Measurements from ENCODE around the gene LBR.

LBR gene

DNA sequence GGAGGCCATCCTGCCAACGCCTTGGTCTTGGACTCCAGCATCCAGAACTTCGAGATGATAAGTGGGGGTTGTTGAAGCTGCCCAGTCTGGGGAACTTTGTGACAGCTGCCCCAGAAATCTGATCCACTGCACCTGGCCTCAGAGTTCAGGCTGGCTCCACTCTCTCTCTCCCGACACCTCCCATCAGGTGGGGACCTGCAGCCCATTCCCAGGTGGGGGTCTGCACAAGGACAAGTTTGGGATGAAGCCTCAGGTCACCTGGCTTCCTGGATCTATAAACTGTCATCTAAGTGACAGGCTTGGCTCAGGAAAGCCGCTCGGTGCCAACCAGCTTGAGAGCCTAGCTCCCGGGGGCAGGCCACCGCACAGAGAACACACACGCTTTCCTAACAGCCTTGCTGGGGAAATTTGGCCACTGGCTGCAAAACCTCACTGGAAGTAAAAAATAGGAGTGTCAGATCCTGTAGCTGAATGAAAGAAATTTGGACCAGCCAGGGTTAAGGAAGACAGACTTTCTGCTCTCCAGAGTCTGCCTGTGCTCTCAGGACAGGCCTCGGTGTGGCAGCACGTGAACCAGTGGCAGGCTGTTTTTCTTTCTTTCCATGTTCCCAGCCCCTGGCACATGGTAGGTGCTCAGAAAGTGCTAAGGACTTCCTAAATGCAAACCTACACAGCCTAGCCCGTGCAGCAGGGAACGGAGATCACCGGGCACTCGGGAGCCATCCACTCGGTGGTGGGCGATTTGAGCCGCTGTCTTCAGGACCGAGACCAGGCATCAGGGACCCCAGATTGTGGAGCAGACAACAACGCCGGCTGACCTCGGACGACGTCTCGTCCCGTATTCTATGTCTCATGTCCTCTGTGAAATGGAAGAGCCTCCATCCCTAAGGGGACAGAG, 42.6 kb upstream of the LBR start:
- Histone ChIP-seq H3K36me3 (ENCODE audit: insufficient read depth, low read length) (no peaks in the 10 kb centered on the region), H3K4me3 (ENCODE audit: low read length) (no peak overlapping the region), H3K4me1 (ENCODE audit: control insufficient read depth, insufficient read depth, low read length) (peaks cover 7% of the 10 kb centered on the region), H3K4me2 (ENCODE audit: low read length) (no peak overlapping the region), H3K9ac (ENCODE audit: low read depth, low read length) (no peak overlapping the region), H3K9me3 (replicated peaks; ENCODE audit: low read length) (no peaks in the 10 kb centered on the region), H3K27me3 (ENCODE audit: control insufficient read depth, insufficient read depth, low read length) (peaks cover 16% of the 10 kb centered on the region)

DNA sequence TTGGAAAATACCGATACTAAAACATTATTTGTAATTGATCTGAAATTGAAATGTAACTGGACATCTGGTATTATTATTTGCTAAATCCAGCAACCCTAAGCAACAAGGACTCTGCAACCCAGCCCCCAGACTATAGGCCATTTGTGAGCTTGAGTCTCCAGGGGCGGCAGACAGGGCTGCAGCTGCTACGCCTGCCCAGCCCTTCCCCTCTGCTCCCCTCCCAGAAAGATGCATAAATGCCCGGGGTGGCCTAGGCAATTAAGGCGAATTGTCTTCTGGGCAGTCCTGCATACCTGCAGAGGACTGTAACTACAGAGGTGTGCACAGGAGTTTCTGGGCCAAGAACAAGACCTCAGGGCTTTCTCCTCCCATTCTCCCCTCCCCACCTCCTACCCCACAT, 41.2 kb upstream of the LBR start:
- Histone ChIP-seq H3K9me3 (replicated peaks; ENCODE audit: low read length) (no peaks in the 10 kb centered on the region), H3K4me1 (ENCODE audit: control insufficient read depth, insufficient read depth, low read length) (no peaks in the 10 kb centered on the region), H3K36me3 (ENCODE audit: insufficient read depth, low read length) (no peaks in the 10 kb centered on the region), H3K4me3 (ENCODE audit: low read length) (no peak overlapping the region), H3K9ac (ENCODE audit: low read depth, low read length) (no peak overlapping the region), H3K4me2 (ENCODE audit: low read length) (no peak overlapping the region), H3K27me3 (ENCODE audit: control insufficient read depth, insufficient read depth, low read length) (peaks cover 18% of the 10 kb centered on the region)

DNA sequence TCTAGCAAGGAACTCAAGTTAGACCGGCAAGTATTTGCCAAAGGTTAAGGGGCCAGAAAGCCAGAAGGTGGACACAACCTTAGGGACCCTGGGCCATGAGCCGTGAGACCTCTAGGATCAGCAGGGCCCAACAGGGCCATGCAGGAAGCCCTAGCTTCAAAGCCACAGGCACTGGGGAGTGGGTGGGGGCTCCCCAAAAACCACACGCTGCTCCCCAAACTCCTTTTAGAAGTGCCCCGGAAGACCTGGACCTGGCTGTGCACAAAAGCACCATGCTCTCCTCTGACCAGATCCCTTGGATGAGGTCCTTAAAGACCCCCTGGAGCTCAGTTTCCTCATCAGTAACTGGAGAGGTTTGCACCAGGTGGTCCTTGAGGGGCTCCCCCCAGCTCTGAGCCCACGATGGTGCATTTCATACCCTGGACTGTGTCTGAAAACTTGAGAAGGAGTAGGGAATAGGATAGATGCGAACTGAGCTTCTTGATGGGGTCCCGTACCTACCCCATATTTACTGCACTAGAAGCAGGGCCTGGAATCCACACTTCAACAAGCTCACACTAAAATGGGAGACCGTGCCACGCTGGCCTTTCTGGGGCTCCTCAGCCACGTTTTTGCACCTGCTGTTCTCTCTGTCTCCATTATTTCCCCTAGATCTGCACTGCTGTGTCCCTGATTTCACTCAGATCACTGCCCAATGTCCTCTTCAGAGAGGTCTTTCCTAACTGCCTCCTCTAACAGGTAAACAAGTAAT, 40.6 kb upstream of the LBR start:
- no peaks in the 10 kb centered on the region for H3K9me3 ChIP-seq (replicated peaks; ENCODE audit: low read length)
- peaks cover 20% of the 10 kb centered on the region for H3K27me3 ChIP-seq (ENCODE audit: control insufficient read depth, insufficient read depth, low read length)
- no peak overlapping the region for H3K4me3 ChIP-seq (ENCODE audit: low read length)
- H3K4me2 ChIP-seq (ENCODE audit: low read length) = no peak overlapping the region
- no peaks in the 10 kb centered on the region for H3K4me1 ChIP-seq (ENCODE audit: control insufficient read depth, insufficient read depth, low read length)
- H3K36me3 ChIP-seq (ENCODE audit: insufficient read depth, low read length) = no peaks in the 10 kb centered on the region
- no peak overlapping the region for H3K9ac ChIP-seq (ENCODE audit: low read depth, low read length)

DNA sequence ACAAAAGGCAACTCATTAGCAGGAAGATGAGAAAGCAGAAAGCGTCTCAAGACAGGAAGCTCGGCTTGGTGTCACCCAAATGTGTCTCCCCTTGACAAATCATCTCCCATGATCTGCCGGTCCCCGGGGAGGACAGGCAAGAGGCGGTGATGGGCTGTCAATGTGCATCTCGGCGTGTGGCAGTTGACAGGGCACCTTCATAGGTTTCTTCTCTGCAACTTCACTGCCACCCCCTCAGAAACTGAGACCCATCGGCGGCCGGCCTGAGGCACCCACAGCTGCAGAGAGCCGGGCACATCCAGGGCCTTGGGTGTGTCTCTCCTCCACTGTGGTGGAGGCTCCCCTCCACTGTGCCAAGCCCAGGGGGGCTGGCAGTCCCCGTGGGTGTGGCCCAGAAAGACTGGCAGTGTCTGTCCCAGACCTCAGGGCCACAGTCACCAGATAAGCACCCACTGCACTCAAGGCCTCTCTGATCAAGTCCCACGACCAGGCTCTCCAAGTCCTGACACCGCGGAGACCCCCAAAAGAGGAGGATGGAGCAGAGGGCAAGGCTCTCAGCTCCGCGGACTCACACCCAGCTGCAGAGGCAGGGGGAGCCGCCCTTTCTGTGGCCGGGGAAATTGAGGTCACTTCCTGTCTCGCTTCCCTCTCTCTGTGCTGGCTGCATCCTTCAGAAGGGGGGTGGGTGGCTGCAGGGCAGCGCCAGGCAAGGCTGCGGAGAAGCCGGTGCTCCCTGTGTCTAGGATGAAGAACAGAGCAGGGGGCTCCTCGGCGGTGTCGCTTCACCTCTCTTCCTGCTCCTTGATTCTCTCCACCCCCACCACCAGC, 39.6 kb upstream of the LBR start:
- Histone ChIP-seq H3K4me3 (ENCODE audit: low read length) (no peak overlapping the region), H3K9ac (ENCODE audit: low read depth, low read length) (no peak overlapping the region), H3K9me3 (replicated peaks; ENCODE audit: low read length) (no peaks in the 10 kb centered on the region), H3K36me3 (ENCODE audit: insufficient read depth, low read length) (no peaks in the 10 kb centered on the region), H3K4me1 (ENCODE audit: control insufficient read depth, insufficient read depth, low read length) (no peaks in the 10 kb centered on the region), H3K4me2 (ENCODE audit: low read length) (no peak overlapping the region), H3K27me3 (ENCODE audit: control insufficient read depth, insufficient read depth, low read length) (peaks cover 27% of the 10 kb centered on the region)

DNA sequence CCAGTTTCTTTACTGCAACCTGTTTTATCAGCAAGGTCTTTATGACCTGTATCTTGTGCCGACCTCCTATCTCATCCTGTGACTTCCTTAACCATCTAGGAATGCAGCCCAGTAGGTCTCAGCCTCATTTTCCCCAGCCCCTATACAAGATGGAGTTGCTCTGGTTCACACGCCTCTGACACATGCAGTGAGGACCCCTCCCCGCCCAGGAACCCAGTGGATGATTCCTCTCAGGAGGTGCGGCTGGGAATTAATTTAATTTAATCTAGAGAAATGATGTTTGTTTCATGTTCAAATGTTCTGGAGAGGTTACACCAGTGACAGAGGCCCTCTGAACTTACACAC, 39.0 kb upstream of the LBR start:
- H3K27me3 ChIP-seq (ENCODE audit: control insufficient read depth, insufficient read depth, low read length) = peaks cover 33% of the 10 kb centered on the region
- no peak overlapping the region for H3K9ac ChIP-seq (ENCODE audit: low read depth, low read length)
- peaks cover 2% of the 10 kb centered on the region for H3K4me1 ChIP-seq (ENCODE audit: control insufficient read depth, insufficient read depth, low read length)
- H3K4me2 ChIP-seq (ENCODE audit: low read length) = no peak overlapping the region
- no peaks in the 10 kb centered on the region for H3K36me3 ChIP-seq (ENCODE audit: insufficient read depth, low read length)
- H3K4me3 ChIP-seq (ENCODE audit: low read length) = no peak overlapping the region
- no peaks in the 10 kb centered on the region for H3K9me3 ChIP-seq (replicated peaks; ENCODE audit: low read length)

DNA sequence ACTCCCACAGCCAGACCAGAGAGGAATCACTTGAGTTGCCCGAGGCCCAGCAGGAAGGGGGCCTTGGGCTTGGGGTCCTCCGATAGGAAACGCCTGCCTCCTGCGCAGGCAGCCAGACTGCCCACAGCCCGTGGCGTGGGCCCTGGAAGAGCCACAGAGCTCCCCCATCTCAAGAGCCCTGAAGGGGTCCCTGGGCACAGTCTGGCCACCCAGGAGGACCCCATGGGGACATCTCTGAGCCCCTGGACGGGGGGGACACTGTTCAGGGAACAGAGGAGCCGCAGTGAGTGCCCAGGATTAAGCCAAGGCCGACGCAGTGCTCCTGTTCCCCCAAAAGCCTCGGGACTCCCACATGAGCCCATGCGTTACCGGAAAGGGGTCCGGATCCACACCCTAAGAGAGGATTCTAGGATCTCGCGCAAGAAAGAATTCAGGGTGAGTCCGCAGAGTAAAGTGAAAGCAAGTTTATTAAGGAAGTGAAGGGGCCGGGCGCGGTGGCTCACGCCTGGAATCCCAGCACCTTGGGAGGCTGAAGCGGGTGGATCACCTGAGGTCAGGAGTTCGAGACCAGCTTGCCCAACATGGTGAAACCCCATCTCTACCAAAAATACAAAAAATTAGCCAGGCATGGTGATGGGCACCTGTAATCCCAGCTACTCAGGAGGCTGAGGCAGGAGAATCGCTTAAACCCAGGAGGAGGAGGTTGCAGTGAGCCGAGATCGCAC, 38.1 kb upstream of the LBR start:
- Histone ChIP-seq H3K4me3 (ENCODE audit: low read length) (no peak overlapping the region), H3K36me3 (ENCODE audit: insufficient read depth, low read length) (no peaks in the 10 kb centered on the region), H3K4me2 (ENCODE audit: low read length) (no peak overlapping the region), H3K9ac (ENCODE audit: low read depth, low read length) (no peak overlapping the region), H3K27me3 (ENCODE audit: control insufficient read depth, insufficient read depth, low read length) (peaks cover 32% of the 10 kb centered on the region), H3K4me1 (ENCODE audit: control insufficient read depth, insufficient read depth, low read length) (peaks cover 10% of the 10 kb centered on the region), H3K9me3 (replicated peaks; ENCODE audit: low read length) (no peaks in the 10 kb centered on the region)

DNA sequence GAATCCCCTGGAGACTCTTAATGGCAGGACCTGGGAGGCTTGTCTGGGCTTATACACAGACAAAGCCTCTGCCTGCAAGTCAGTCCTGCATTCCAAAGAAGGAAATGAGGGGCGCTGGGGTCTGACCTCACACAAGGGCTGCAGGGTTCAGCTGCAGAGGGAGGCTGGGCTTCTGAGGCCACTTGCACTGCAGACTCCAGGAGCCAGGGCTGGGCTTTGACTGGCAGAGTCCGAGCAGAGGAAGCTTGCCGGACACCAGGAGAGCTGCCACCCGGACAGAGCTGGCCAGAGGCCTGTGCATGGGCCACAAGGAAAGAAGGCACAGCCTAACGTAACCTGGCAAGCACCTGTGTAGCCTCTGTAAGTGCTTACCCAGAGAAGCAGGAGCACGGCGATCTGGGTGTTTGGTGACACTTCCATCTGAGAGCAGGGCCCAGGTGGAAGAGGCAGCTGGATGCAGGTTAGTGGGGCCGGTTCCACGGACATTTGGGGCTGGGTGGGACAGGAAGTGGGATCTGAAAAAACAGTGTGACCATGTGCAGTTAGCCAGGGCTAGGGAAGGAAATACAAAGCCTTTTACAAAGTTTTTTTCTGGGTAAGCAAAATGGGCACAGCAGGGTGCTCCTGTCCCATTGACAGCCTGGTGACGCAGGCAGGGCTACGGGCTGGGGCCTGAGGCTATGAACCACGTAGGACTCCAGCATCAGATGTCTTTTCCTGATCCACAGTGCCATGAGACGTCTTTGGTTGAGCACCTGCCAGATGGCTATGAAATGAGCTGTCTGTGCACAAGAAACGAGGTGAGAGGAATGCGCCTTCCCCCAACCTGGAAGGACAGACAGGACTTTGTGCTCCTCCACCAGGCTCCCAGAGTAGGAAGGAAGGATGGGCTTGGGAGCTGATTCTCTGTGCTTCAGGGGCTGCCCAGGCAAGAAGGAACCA, 37.3 kb upstream of the LBR start:
- peaks cover 19% of the 10 kb centered on the region for H3K4me1 ChIP-seq (ENCODE audit: control insufficient read depth, insufficient read depth, low read length)
- H3K36me3 ChIP-seq (ENCODE audit: insufficient read depth, low read length) = no peaks in the 10 kb centered on the region
- no peak overlapping the region for H3K4me3 ChIP-seq (ENCODE audit: low read length)
- H3K27me3 ChIP-seq (ENCODE audit: control insufficient read depth, insufficient read depth, low read length) = peaks cover 26% of the 10 kb centered on the region
- H3K4me2 ChIP-seq (ENCODE audit: low read length) = no peak overlapping the region
- H3K9me3 ChIP-seq (replicated peaks; ENCODE audit: low read length) = no peaks in the 10 kb centered on the region
- H3K9ac ChIP-seq (ENCODE audit: low read depth, low read length) = no peak overlapping the region

DNA sequence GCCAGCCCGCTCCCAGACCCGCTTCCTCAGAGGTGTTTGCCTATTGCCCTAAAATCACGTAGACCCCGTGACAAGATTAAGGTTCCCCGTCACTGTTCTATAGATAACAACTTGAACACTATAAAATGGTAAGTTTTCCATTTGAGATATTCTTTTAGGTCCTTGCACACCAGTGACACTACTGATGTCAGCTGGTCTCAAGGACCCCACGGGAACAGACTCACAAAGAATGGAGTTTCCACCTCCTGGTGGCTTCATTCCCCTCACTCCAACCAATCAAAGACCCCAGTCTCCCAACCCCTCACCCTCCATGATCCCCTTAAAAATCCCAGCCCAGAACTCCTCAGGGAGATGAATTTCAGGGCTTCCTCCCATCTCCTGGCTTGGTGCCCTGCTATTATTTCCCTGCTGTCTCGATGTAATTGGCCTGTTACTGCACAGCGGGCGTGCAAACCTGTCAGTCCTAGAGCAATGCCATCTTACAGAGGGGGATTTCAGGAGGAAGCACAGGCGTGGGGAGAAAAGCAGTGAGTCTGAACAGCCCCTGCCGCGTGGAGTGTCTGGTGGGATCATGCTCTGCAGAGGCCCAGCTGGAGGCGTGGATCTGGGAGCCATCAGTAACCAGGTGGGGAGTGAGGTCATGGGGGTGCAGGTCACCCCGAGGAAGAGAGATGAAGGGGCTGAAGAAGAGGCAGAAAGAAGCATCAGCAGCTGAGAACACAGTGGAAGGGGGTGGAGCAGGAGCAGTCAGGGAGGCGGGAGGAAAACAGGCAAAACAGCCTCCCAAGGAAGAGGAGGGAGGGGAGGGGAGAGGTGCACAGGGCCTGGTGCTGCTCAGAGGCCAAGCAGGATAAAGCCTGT, 35.1 kb upstream of the LBR start:
- peaks cover 30% of the 10 kb centered on the region for H3K4me1 ChIP-seq (ENCODE audit: control insufficient read depth, insufficient read depth, low read length)
- H3K4me2 ChIP-seq (ENCODE audit: low read length) = no peak overlapping the region
- no peaks in the 10 kb centered on the region for H3K36me3 ChIP-seq (ENCODE audit: insufficient read depth, low read length)
- H3K9ac ChIP-seq (ENCODE audit: low read depth, low read length) = no peak overlapping the region
- H3K9me3 ChIP-seq (replicated peaks; ENCODE audit: low read length) = no peaks in the 10 kb centered on the region
- peaks cover 26% of the 10 kb centered on the region for H3K27me3 ChIP-seq (ENCODE audit: control insufficient read depth, insufficient read depth, low read length)
- H3K4me3 ChIP-seq (ENCODE audit: low read length) = no peak overlapping the region

DNA sequence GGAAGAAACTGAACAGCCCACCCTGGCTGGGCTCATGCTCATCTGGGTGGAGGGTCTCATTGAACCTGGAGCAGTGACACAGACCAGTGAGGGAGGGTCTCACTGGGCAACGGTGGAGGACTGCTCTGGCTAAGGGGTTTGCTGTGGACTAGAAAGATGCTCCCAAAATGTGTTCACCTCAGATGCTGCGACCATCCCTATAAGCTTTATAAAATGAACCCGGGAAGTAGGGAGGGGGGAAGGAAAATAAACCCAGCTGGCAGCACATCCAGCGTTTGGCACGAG, 34.5 kb upstream of the LBR start:
- Histone ChIP-seq H3K4me3 (ENCODE audit: low read length) (no peak overlapping the region), H3K4me2 (ENCODE audit: low read length) (no peak overlapping the region), H3K9me3 (replicated peaks; ENCODE audit: low read length) (no peaks in the 10 kb centered on the region), H3K4me1 (ENCODE audit: control insufficient read depth, insufficient read depth, low read length) (peaks cover 30% of the 10 kb centered on the region), H3K9ac (ENCODE audit: low read depth, low read length) (no peak overlapping the region), H3K36me3 (ENCODE audit: insufficient read depth, low read length) (no peaks in the 10 kb centered on the region), H3K27me3 (ENCODE audit: control insufficient read depth, insufficient read depth, low read length) (peaks cover 26% of the 10 kb centered on the region)

All from skeletal muscle satellite cell (primary cell).